Colon (tissue), 2 donors: ENCODE measurements around the gene SLC35E2B.
"Not testable (repeated sequence)": the region's sequence is repeated elsewhere in the genome, so short reads cannot be mapped to it uniquely, and the experiment has no call there.

Experiments used
- FAIRE-seq: peaks from 2 replicates; lab custom pipeline; 2012; peaks lifted over from hg19 to GRCh38; lab: Jason Lieb, UNC
- donor health status: control.
- donor health status: control.

SLC35E2B gene

DNA sequence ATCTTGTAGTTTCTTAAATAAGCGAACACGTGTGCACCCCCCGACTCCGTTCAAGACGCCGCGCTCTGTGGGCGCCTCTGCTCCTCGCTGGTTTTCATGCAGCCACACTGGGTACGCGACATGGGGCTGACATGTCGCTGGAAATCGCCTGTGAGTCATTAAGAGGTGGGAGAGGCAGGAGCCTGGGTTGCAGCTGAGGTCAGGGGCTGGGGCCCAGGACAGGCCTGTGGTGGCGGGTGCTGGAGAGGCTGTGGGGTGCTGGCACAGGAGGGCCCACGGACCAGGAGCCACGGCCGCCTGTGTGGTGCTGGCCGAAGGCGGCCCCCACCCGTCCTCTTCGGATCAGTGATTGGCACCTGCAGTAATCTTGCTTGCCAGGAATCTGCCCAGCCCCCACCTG, 17.8 kb downstream of the SLC35E2B start:
- FAIRE-seq: not testable (repeated sequence)

DNA sequence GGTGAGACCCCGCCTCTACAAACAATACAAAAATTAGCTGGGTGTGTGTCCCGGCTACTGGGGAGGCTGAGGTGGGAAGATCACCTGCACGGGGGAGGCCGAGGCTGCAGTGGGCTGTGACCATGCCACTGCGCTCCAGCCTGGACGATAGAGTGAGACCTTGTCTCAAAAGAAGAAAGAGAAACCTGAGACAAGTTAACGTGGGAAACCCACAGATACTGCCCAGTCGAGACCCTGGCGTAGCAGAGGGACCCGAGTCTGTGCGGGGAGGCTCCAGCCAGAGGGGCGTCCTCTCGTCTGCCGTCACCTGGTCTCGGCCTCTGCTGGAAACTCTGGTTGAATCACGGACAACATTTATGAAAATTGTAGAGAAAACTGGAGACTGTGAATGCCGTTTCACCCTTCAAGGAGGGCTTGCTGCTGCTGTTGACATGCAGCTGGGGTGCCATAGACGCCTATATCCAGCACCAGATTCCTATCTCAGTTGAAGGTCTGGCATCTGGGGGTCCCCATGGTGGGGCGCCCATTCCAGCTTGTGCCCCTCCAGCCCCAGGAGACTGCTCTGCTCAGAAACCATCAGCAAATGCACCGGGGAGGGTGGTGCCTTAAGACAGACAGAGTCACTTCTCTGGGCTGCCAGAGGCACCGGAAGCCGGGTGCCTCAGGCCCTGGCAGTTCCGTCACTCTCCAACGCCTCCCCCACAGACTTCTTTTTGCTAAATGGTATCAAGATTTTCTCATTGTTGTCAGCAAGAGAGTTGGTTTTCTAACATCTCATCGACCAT, 20.2 kb downstream of the SLC35E2B start:
- no peak for FAIRE-seq

DNA sequence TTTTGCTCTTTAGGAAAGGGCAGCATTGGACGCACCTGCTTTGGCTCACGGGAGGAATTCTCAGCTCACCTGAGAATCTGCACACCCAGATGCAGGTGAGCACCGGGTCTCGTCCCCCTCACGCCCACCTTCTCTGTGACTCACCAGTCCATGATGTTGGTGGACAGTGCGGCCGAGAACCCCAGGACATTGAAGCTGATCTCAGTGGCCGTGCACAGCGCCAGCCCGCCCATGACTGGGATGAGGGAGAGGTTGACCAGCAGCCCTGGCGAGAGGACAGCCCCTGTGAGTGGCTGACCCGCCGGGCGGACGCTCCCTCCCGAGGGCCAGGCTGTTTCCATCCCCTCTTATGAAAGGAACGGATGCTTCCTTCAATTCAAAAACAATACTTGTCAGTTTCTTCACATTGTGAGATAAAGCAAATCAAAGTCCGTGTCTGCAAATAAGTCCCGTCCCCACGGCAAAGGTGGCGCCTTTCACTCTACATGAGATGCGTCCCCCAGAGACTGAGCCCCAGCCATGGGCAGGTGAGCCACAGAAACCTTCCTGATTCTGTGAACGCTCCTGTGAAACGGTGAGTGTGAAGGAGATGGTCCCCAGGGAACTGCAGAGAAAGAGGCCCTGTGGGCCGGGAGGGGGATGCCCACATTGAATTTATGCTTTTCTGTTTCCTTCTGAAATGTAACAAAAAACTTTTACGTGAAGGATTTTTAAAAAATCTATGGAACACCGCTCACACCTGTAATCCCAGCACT, 21.1 kb downstream of the SLC35E2B start:
- FAIRE-seq: no peak

DNA sequence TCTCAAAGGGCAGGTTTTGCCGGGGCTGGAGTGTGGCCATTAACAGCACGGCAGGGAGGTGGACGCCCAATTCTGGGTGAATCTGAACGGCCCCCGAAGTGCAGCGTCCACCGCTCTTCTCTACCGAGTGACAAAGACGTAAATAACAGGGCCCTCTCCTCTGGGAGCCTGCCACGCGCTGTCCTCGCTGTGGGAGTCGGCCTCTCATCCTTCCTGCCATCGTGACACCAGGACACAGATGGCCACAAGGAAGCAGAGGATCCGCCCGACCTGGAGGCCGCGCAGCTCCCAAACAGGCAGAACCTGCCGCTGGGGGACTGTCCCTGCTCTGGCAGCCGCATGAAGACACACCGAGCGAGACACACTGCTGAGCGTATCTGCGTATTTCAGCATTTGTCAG, 21.7 kb downstream of the SLC35E2B start:
- FAIRE-seq: no peak

DNA sequence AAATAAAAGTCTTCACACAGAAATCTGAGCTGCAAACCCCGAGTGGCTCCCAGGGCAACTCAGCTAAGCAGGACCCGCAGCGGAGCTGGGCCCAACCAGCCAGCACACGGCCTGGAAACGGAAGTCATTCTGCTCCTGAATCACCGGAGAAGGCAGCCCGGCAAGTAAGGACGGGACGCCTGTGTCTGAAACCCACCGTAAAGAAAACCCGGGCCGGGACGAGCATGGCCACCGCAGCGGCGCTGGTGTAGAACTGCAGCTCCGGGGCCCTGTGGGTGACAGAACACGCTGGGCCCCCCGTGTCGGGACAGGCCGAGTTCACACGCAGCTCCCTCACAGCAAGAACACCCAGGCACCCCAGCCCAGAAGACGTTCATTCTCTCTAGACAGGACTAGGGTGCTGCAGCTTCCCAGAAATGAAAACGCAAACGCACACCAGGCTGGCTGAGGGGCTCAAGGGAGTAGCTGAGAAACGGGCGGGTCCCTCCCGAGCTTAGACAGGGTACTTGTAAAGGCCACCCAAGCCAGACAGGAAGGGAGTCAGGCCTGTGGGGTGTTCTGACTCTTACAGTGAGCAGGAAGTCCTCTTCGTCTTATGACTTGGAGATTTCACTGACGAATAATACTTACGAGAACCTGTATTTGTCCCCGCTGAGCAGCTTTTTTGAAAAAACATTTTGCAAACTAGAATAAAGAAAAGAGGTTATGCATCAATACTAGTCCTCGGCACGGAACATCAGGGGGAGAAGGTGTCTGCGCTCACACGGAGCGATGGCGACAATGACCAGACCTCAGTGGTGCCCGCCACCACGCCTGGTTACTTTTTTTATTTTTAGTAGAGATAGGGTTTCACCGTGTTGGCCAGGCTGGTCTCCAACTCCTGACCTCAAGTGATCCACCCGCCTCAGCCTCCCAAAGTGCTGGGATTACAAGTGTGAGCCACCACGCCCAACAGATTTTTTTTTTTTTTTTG, 22.8 kb downstream of the SLC35E2B start:
- FAIRE-seq: no peak

DNA sequence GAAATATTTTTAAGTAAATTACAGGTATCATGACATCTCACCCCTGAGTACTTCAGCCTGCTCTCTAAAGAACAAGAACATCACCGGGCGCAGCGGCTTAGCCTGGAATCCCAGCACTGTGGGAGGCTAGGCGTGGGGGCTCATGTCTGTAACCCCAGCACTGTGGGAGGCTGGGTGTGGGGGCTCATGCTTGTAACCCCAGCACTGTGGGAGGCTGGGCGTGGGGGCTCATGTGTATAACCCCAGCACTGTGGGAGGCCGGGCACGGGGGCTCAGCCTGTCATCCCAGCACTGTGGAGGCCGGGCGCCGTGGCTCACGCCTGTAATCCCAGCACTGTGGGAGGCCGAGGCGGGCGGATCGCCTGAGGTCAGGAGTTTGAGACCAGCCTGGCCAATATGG, 26.1 kb downstream of the SLC35E2B start:
- no peak for FAIRE-seq

DNA sequence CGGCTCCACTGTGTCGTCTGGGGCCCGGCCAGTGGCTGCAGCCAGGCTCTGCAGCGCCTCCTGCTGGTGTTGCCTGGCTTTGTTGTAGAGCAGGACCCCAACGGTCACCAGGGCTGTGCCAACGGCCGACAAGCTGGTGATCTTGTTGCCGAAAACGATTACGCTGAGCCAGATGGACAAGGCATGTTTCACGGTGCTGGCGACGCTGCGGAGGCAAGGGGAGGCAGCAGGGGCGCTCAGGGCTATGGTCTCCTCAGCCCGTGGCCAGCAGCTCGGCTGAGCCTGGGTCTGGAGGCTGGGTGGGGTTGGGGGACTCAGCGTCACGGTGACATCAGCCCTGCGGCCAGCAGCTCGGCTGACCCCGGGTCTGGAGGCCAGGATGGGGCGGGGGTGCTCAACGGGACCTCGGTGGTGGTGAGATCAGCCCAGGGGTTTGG, 26.8 kb downstream of the SLC35E2B start:
- FAIRE-seq: no peak

DNA sequence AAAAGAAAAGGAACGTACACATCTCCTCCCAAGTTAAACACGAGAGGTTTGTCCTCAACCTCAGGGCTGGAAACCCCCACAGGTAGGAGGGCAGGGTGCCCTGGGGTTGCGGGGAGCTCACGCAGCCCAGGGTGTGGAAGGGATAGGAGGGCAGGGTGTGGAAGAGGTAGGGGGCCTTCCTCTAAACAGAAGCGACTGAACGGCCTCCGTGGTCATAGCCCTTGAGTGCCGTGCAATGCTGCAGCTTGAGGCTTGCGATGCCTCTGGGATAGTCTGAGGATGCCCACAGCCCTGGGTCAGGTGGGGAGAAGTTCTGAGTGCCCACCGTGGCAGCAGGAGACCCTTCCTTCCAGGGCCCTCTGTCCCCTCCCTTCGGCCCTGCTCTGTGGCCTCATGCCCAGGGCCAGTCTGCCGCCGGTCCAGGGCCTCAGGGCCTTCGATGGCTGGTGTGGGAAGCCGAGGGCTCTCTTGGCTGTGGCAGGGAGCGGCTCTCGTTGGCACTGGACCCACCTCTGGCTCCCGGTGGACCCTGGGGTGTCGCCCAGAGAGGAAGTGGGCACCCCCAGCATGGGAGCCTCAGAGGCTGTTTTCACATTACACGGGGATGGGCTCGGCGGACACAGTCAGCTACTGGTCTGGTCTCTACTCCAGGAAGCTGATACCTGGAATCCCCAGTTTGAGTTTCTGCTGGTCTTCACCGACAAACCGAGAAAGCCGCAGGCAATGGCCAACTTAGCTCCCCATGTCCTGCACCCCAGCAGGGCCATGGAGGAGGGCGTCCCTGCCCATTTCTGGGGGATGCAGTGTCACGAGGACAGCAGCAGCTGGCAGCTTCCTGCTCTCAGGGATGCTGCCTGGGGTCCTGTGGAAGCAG, 27.4 kb downstream of the SLC35E2B start:
- FAIRE-seq: no peak

DNA sequence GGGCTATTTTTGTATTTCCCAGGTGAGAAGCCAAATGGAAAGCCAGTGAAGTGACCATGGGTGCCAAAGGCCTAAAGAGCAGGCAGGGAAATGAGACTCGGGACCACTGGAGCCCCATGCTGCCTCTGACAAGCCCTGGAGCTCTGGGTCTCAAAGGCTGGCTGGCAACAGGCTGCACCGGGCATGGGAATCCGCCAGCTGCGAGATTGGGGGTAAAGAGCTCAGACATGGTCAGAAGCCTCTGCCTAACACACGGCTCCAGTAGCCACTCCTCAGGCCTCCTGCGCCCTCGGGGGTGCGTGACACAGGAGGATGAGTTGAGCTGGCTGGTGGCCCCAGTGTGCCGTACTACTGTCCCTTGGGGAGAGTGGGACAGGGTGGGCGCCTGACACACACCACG, 28.3 kb downstream of the SLC35E2B start:
- not testable (repeated sequence) for FAIRE-seq

DNA sequence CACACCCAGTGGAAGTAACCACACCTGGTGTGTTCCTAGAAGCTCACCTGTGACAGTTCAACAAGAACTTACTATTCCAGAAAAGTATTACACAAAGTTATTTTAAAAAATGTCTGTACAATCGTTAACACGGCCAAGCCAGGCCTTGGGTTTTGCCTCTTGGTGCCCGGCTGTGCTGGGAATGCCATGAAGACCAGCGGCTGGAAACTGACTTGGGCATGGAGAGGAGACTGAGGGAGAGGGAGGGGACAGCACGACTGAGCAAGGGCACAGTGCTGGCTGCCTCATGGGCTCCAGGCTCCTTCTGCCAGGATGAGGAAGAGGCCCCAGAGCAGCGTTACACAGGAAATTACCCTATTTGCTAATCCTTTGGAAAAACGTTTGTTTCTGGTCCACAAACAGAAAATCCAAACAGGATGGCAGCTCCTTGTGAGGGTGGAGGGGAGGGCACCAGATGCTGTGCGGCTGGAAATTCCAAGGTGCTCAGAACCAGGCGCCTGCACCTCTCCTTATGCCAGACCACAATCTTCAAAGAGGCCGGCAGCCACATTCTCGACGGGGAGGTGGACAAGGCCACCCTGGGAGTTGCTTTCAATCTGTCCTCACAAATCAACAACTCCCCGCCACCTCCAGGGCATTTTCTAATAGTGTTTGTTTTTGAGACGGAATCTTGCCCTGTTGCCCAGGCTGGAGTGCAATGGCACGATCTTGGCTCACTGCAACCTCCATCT, 29.6 kb downstream of the SLC35E2B start:
- not testable (repeated sequence) for FAIRE-seq

DNA sequence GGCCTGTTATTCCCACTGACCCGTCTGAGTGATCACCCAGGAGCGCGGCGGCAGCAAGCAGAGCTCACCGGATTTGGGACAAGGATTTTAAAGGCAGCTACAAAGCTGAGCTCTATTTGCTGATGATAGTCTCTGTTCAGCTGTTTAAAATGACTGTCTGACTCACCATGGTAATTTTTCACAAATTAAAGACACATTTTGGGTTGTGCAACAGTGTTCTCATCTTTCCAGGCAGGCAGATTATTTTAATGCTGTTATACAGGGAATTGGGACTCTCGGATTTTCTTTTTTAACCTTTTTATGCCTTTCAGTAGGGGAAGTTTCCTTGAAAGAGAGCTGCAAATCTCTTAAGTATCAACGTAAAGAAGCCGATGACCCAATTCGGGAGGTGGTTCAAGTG, 30.2 kb downstream of the SLC35E2B start:
- FAIRE-seq: not testable (repeated sequence)

DNA sequence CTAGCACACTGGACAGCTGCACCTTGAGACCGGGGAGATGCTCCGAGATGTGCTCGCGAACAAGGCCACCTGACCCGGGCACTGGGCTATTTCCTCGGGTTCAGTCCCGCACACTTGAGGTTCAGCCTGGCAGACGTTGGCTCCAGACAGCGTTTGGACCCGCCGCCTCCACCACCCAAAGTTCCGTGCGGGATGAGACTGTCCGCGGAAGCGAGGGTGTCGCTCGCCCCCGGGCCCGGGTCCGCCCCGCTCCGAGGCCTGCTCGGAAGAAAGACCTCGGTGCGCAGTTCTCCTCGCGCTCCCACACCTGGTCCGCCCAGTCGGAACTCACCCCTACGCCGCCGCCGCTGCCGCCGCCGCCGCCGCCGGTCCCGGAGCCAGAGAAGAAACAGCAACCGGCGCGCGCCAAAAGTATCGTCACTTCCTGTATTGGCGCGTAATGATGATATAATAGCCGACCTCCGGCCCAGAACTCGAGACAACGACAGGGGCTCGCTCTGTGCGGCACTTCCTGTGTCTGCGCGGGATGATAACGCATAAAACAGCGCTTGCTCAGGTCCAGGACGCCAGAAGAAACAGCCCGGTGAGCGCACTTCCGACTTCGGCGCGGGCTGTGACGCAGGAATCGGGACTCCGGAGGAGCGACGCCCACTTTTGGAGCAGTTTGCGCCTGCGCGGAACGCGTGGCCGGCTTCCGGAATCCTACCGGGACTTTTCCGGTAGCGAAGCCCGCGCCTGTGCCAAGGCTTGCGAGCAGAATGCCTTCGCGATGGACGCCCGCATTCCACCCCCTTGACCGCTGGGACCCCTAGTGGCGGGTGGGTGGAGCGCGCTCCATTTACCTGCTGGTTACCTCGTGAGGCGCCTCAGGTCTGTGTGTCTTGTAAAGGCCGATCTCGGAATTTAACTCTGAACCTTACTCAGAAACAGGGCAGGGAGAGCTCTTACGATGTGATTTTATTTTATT, 33.7 kb downstream of the SLC35E2B start, which contains the start of gene CDK11B:
CDK11B (minus strand) TSS at position 422 of the 967 bp plus-strand sequence. CDS start 1,519 bp downstream, outside the sequence.
- peak; percentile 51 for FAIRE-seq

DNA sequence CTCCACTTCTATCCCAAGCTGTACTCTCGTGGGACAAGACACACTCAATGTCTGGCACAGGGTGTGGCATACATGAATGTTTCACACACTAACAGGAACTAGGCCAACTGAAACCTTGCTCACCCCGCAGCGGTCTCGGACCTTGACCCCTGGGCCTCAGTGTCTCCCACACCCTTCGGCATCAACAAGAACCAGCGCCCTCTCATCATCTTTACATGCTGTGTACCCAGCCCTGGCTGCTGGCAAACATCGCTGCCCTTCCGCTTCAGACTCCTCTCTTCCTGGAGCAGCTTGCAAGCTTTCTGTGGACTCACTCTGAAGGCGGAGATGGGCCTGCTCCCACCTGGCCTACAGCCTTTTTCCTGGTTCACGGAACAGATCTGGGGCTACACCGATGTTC, 44.3 kb downstream of the SLC35E2B start:
- FAIRE-seq: peak; percentile 92

DNA sequence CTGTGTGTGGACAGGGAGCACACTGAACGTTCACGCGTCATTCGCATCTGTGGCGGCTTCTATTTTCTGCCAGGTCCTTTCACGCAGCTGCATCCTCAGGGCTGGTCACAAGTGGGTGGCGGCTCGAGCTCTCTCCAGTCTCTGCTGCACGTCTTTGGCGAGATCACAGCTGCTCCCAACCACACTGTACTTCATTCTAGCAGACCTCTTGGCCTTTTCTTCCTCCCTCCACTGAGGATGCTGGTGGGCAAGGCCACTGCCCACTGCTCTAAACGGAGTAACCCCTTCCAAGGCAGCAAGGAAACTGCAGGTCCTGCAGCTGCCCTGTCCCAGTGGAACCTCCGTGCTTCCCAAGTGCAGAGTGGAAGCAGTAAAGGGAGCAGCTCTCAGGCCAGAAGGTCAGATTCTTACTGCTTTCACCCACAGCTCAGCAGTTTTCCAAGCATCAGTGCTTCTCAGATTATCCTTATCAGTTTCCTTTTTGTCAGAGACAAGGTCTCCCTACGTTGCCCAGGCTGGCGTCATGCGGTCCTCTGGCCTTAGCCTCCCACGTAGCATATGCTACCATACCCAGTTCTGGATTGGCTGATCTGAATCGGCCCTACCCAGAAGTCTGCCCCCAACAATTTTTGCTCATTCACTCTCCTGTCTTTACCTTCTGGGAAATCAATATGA, 44.9 kb downstream of the SLC35E2B start:
- not testable (repeated sequence) for FAIRE-seq

DNA sequence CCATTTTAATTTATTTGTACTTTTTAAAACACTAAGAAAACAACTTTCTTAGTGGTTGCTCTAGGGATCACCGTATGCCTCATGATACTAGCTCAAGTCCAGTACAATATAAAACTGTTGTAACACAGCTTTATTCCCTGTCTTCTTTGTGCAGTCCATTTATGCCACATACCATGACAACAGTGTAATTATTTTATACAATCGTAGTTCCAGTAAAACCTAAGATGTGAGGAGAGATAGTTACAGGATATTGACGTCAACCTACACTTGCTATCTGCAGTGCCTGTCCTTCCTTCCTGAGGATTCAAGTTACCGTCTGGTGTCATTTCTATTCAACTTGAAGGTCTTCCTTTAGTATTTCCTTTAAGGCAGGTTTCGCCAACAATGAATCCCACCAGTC, 46.3 kb downstream of the SLC35E2B start:
- FAIRE-seq: not testable (repeated sequence)

DNA sequence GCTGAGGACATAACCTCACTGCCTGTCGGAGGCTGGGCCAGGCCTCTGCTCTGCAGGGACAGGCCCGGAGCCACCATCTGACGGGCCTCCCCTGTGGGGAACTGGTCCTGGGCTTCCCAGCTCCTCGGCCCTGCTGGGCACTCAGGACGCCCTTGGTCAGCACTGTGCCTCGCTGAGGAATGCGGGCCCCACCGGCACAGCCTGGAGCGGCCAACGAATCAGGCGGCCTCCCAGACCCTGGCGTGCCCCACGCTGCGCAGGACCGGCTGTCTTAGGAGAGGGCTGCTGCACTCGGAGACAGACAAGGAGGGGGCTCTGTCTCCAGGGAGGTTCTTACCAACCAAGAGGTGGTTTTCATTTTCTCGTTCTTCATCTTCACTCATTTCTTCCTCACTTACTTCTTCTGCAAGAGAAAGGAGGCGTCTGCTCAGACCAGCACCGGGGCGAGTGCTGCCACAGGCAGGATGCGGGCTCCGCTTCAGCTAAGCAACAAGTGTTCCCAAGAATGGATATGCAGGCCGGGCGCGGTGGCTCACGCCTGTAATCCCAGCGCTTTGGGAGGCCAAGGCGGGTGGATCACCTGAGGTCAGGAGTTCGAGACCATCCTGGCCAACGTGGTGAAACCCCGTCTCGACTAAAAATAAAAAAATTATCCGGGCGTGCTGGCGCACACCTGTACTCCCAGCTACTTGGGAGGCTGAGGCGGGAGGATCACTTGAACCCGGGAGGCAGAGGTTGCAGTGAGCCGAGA, 51.7 kb downstream of the SLC35E2B start:
- FAIRE-seq: not testable (repeated sequence)

DNA sequence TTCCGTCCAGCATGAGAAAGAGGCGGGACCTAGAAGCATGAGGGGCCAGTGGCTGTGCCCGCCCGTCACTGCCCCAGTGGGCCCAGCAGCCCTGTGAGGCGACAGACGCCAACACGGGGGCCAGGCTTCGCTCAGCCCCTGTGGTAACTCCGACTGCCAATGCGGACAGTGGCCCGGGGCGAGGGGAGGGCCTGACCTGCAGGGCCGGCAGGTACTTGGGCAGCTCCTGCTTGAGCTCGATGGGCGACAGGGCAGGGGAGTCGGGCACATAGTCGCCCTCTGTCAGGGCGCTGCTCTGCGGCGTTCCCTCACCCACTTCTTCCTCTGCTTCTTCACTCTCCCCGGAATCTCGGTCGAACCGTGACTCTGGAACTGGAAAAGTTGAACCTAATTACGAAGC, 52.5 kb downstream of the SLC35E2B start:
- FAIRE-seq: not testable (repeated sequence)

DNA sequence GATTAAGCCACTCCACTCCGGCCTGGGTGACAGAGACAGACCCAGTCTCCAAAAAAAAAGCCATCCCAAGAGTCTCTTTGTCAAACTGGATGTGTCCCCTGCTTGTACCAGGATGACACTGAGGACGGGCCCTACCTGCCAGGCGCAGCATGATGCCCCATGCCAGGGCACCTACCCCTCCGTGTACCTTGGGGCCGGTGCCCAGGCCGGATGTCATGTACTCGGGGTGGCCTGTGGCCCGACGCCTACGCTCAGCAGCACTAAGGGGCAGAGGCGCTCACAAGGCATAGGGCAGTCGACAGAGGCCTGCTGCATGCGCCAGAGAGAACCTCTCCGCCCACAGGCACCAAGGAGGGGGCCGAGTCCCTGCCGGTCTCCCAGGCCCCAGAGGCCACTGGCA, 53.2 kb downstream of the SLC35E2B start:
- FAIRE-seq: not testable (repeated sequence)
